H1 (cell line): ENCODE data around the gene NHERF2. TPM values are rescaled to one million over a fixed set of nuclear protein-coding genes. Genes with fewer than 3 reads are reported as not detected.
A peak's percentile ranks its signal among the peaks of the same experiment; 100 is the strongest.

Experiments used
- CTCF ChIA-PET: fragments of 300-600 bp; sonication (Branson Sonifier 250); formaldehyde crosslinking; loops from one replicate; lab custom pipeline; 2021; ENCODE audit not compliant: partially characterized antibody; lab: Charles Lee
- POLR2A ChIA-PET: fragments of 300-600 bp; sonication (Branson Sonifier 250); formaldehyde crosslinking; loops from one replicate; lab custom pipeline; 2021; ENCODE audit warnings: inconsistent platforms; ENCODE audit not compliant: partially characterized antibody; lab: Charles Lee
- DNase-seq, 2 experiments: peaks; one replicate each; pipeline versions ENCODE4 v3.0.0 to v3.0.0-alpha.2; 2010 to 2022; ENCODE audit warnings: low spot score in 2 of 2, low read depth in 1 of 2, mixed read lengths in 1 of 2
- FAIRE-seq: peaks from 2 replicates; lab custom pipeline; 2011; peaks lifted over from hg19 to GRCh38; lab: Jason Lieb, UNC
- H2AFZ ChIP-seq: 2 replicates; pipeline ENCODE4 v1.8.1; 2012; ENCODE audit warnings: low read length, inconsistent platforms
- H2AK5ac ChIP-seq: 2 replicates; pipeline ENCODE4 v1.6.1; 2013; ENCODE audit warnings: low read depth, low read length
- H2BK120ac ChIP-seq: replicated peaks from 2 replicates; pipeline ENCODE3; 2013; ENCODE audit warnings: low read depth, low read length, inconsistent platforms
- H2BK12ac ChIP-seq: 2 replicates; pipeline ENCODE4 v1.6.1; 2013; ENCODE audit warnings: low read depth, low read length
- H2BK15ac ChIP-seq: 2 replicates; pipeline ENCODE4 v1.6.1; 2013; ENCODE audit warnings: low read length
- H2BK20ac ChIP-seq: 2 replicates; pipeline ENCODE4 v1.6.1; 2013; ENCODE audit warnings: low read length
- H2BK5ac ChIP-seq: 2 replicates; pipeline ENCODE4 v1.6.1; 2013; ENCODE audit warnings: low read depth, low read length
- H3K14ac ChIP-seq: 2 replicates; pipeline ENCODE4 v1.6.1; 2013; ENCODE audit warnings: inconsistent platforms; ENCODE audit not compliant: insufficient read length
- H3K18ac ChIP-seq: 2 replicates; pipeline ENCODE4 v1.6.1; 2013; ENCODE audit warnings: low read length; ENCODE audit errors: extremely low read depth
- H3K23ac ChIP-seq: 2 replicates; pipeline ENCODE4 v1.6.1; 2013; ENCODE audit warnings: inconsistent platforms; ENCODE audit not compliant: insufficient read length
- H3K23me2 ChIP-seq: 2 replicates; pipeline ENCODE4 v1.6.1; 2013; ENCODE audit warnings: low read depth, low read length
- H3K27ac ChIP-seq: 2 replicates; pipeline ENCODE4 v1.6.1; 2011; ENCODE audit warnings: low read depth, low read length, inconsistent platforms
- H3K27me3 ChIP-seq, 4 experiments: replicated peaks in 1 of 4; 1 replicate in 1 of 4; 2 replicates in 3 of 4; pipeline versions ENCODE4 v1.6.1 to v1.8.1; 2011 to 2013; ENCODE audit warnings: low read length in 3 of 4, mild to moderate bottlenecking in 3 of 4, inconsistent platforms in 2 of 4, mixed read lengths in 2 of 4, moderate library complexity in 1 of 4; ENCODE audit not compliant: control insufficient read depth in 3 of 4, insufficient read depth in 3 of 4; ENCODE audit errors: extremely low read depth in 1 of 4
- H3K36me3 ChIP-seq, 4 experiments: 2 replicates each; pipeline versions ENCODE4 v1.6.1 to v1.8.1; 2011 to 2013; ENCODE audit warnings: mild to moderate bottlenecking in 4 of 4, low read length in 3 of 4, moderate library complexity in 2 of 4, control low read depth in 1 of 4, inconsistent platforms in 1 of 4; ENCODE audit not compliant: insufficient read depth in 4 of 4, control insufficient read depth in 2 of 4
- H3K4ac ChIP-seq: replicated peaks from 2 replicates; pipeline ENCODE3; 2013; ENCODE audit warnings: low read length, low read depth, mixed read lengths, inconsistent platforms; ENCODE audit not compliant: insufficient read length
- H3K4me1 ChIP-seq, 4 experiments: replicated peaks in 1 of 4; 1 replicate in 1 of 4; 2 replicates in 3 of 4; pipeline versions ENCODE4 v1.6.1 to v1.8.1; 2011 to 2013; ENCODE audit warnings: low read length in 3 of 4, inconsistent platforms in 2 of 4, mixed read lengths in 1 of 4; ENCODE audit not compliant: insufficient read depth in 4 of 4, control insufficient read depth in 3 of 4
- H3K4me2 ChIP-seq, 2 experiments: 2 replicates each; pipeline versions ENCODE4 v1.6.1 to v1.8.1; 2011 to 2013; ENCODE audit warnings: low read depth in 2 of 2, low read length in 2 of 2, control low read depth in 1 of 2, inconsistent platforms in 1 of 2, mild to moderate bottlenecking in 1 of 2; ENCODE audit not compliant: insufficient read depth in 1 of 2
- H3K4me3 ChIP-seq, 4 experiments: fragments of 200-600, 300-600 bp in 1 of 4; sonication (generic), shearing (Covaris generic), sonication (Bioruptor Twin) in 1 of 4; 2 replicates each; pipeline versions ENCODE4 v1.5.1 to v1.8.1; 2011 to 2016; ENCODE audit warnings: low read length in 4 of 4, low read depth in 3 of 4, control low read depth in 2 of 4, inconsistent platforms in 2 of 4, mild to moderate bottlenecking in 2 of 4, mixed read lengths in 1 of 4, moderate library complexity in 1 of 4; ENCODE audit not compliant: insufficient read depth in 2 of 4; ENCODE audit errors: extremely low read depth in 1 of 4
- H3K56ac ChIP-seq: replicated peaks from 2 replicates; pipeline ENCODE3; 2013; ENCODE audit warnings: low read depth, mild to moderate bottlenecking, mixed read lengths, low read length, inconsistent platforms; ENCODE audit not compliant: insufficient read length
- H3K79me1 ChIP-seq: 2 replicates; pipeline ENCODE4 v1.6.1; 2013; ENCODE audit warnings: low read depth, low read length, control low read depth
- H3K79me2 ChIP-seq, 2 experiments: 2 replicates each; pipeline versions ENCODE4 v1.6.1 to v1.8.1; 2012 to 2013; ENCODE audit warnings: low read length in 2 of 2, mild to moderate bottlenecking in 2 of 2, inconsistent platforms in 1 of 2; ENCODE audit not compliant: insufficient read depth in 2 of 2, control insufficient read depth in 1 of 2
- H3K9ac ChIP-seq, 4 experiments: replicated peaks in 1 of 4; 1 replicate in 1 of 4; 2 replicates in 3 of 4; pipeline versions ENCODE4 v1.6.1 to v1.8.1; 2011 to 2013; ENCODE audit warnings: low read depth in 3 of 4, low read length in 3 of 4, control low read depth in 2 of 4, mild to moderate bottlenecking in 2 of 4, moderate library complexity in 2 of 4, inconsistent platforms in 1 of 4; ENCODE audit errors: extremely low read depth in 1 of 4
- H3K9me3 ChIP-seq, 2 experiments: 2 replicates each; pipeline versions ENCODE4 v1.6.1 to v1.8.1; 2012 to 2013; ENCODE audit warnings: mild to moderate bottlenecking in 2 of 2, moderate library complexity in 2 of 2, control low read depth in 1 of 2, inconsistent platforms in 1 of 2, low read depth in 1 of 2, low read length in 1 of 2, mixed read lengths in 1 of 2; ENCODE audit not compliant: insufficient read depth in 2 of 2
- H4K20me1 ChIP-seq, 2 experiments: replicated peaks in 1 of 2; 2 replicates each; pipeline versions ENCODE3 to v1.8.1; 2011 to 2013; ENCODE audit warnings: inconsistent platforms in 2 of 2, low read length in 2 of 2, mild to moderate bottlenecking in 1 of 2; ENCODE audit not compliant: insufficient read depth in 2 of 2, control insufficient read depth in 1 of 2
- H4K5ac ChIP-seq: 2 replicates; pipeline ENCODE4 v1.6.1; 2013; ENCODE audit warnings: low read length, low read depth, mixed read lengths, inconsistent platforms; ENCODE audit not compliant: insufficient read length
- H4K8ac ChIP-seq: 2 replicates; pipeline ENCODE4 v1.8.0; 2013; ENCODE audit warnings: mild to moderate bottlenecking, moderate library complexity, low read length, inconsistent platforms; ENCODE audit not compliant: insufficient read depth; ENCODE audit errors: extremely low read depth
- H4K91ac ChIP-seq: replicated peaks from 2 replicates; pipeline ENCODE3; 2013; ENCODE audit warnings: low read length, mixed read lengths, inconsistent platforms; ENCODE audit not compliant: insufficient read length
- BRCA1 ChIP-seq: IDR thresholded peaks from 2 replicates; pipeline ENCODE4 v1.6.1; 2012; ENCODE audit warnings: low read depth, low read length, improper control_type of control experiment
- KDM4A ChIP-seq: IDR thresholded peaks from one replicate; pipeline ENCODE4 v1.7.1; 2012; ENCODE audit warnings: low read depth, mild to moderate bottlenecking, moderate library complexity, low read length, inconsistent platforms; ENCODE audit not compliant: severe bottlenecking
- RBBP5 ChIP-seq: IDR thresholded peaks from 2 replicates; pipeline ENCODE4 v1.7.1; 2012; ENCODE audit warnings: low read depth, mild to moderate bottlenecking, inconsistent platforms, low read length, moderate library complexity, borderline replicate concordance
- SIN3A ChIP-seq, 2 experiments: IDR thresholded peaks in 1 of 2; conservative IDR thresholded peaks in 1 of 2; 2 replicates each; pipeline ENCODE4 v1.6.1; 2011 to 2012; ENCODE audit warnings: low read length in 2 of 2, improper control_type of control experiment in 1 of 2, low read depth in 1 of 2, mild to moderate bottlenecking in 1 of 2
- SP2 ChIP-seq: IDR thresholded peaks from 2 replicates; pipeline ENCODE4 v1.6.1; 2012; ENCODE audit warnings: mild to moderate bottlenecking, low read length, inconsistent platforms
- SP4 ChIP-seq: IDR thresholded peaks from 2 replicates; pipeline ENCODE4 v1.6.1; 2012; ENCODE audit warnings: low read length, inconsistent platforms
- TCF12 ChIP-seq: IDR thresholded peaks from 2 replicates; pipeline ENCODE4 v1.6.1; 2011; ENCODE audit warnings: low read depth, mild to moderate bottlenecking, low read length
- WGBS, 2 experiments: shearing (Covaris generic) in 1 of 2; methylation state at CpG; one replicate each; pipeline versions ENCODE4 v1.1.6 to v1.1.7; 2013 to 2015; ENCODE audit warnings: low lambda C conversion rate in 2 of 2, mixed read lengths in 2 of 2, inconsistent platforms in 1 of 2, low coverage in 1 of 2, missing lambda C conversion rate in 1 of 2; ENCODE audit not compliant: insufficient replicate concordance in 2 of 2, insufficient coverage in 1 of 2, insufficient read length in 1 of 2; ENCODE audit errors: extremely low coverage in 1 of 2, missing lambda C conversion rate in 1 of 2; 5-methylcytosine and 5-hydroxymethylcytosine counted together
- polyA plus RNA-seq, 7 experiments: library from polyadenylated mRNA; depleted of rRNA in 3 of 7; stranded (reverse) in 5 of 7; unstranded in 2 of 7; fragments of >200 nt in 5 of 7; fragments of 200-250 nt in 2 of 7; gene quantifications; 1 replicate in 5 of 7; 2 replicates in 1 of 7; 4 replicates in 1 of 7; pipeline versions ENCODE4 v1.2.1 to v1.2.3, GENCODE V29; 2011 to 2013; ENCODE audit warnings: missing spikeins in 2 of 7, mixed read lengths in 2 of 7
- total RNA-seq: library from RNA; stranded (reverse); fragmentation: NEBNext Ultra II Directional; extraction: Animal tissue kit (Norgen Biotek cat#: 25700); gene quantifications from 2 replicates; pipeline ENCODE4 v1.2.1, GENCODE V29; 2021

The NHERF2 gene
- total and polyA plus RNA-seq, 2 of the 8 experiments (the other 6 are each of a cell fraction or from before 2014, with no cell fraction given): 13.9 to 19.3 TPM

- Histone ChIP-seq H4K5ac (no peak overlapping the region), H3K36me3 (no peaks in the 10 kb centered on the region), H2BK12ac (no peak overlapping the region), H3K9me3 (no peaks in the 10 kb centered on the region), H2BK15ac (no peak overlapping the region), H3K23ac (no peak overlapping the region), H3K23me2 (no peaks in the 10 kb centered on the region), H3K18ac (no peak overlapping the region), H3K27me3 (no peaks in the 10 kb centered on the region), H2BK20ac (no peak overlapping the region), H2BK120ac (no peak overlapping the region), H3K56ac (no peak overlapping the region), H3K79me2 (no peaks in the 10 kb centered on the region), H2BK5ac (no peak overlapping the region), H3K79me1 (no peaks in the 10 kb centered on the region), H4K20me1 (peaks cover 0 to 2% of the 10 kb centered on the region in 2 experiments), H3K4me2 (no peak overlapping the region), H3K9ac (no peak overlapping the region), H3K27ac (no peak overlapping the region), H3K4me3 (no peak overlapping the region), H2AK5ac (no peak overlapping the region), H4K91ac (peak overlapping the region; percentile 54), H3K14ac (no peak overlapping the region), H2AFZ (no peak overlapping the region), H3K4me1 (peaks cover 0 to 4% (median 0%) of the 10 kb centered on the region in 4 experiments; a peak in 4 of 7 replicates), H3K4ac (no peak overlapping the region), H4K8ac (peak overlapping the region; percentile 25; the same call in 1 of the 2 replicates)
- DNase-seq: no peak
- ChIA-PET CTCF (interaction anchor here (0.9 to 3.0 kb wide), 7 partner anchors 10 to 103 kb away, joined by 3 to 14 read pairs (median 5); partner anchors contain the start of genes NPW, NTHL1 and TSC2), POLR2A (interaction anchor here (0.9 to 2.1 kb wide), 4 partner anchors 9 to 119 kb away, joined by 3 to 5 read pairs (median 4); partner anchors contain the start of gene TRAF7)
- no peak for FAIRE-seq
- 91% methylated on average over 39 of the region's 47 CpGs; no CpG with 5 or more reads in 1 of the 2 experiments for WGBS, 2 experiments
- TF ChIP-seq SIN3A (conservative IDR thresholded peaks at IDR 0.05 in 1 of 2, IDR thresholded peaks at IDR 0.05 in 1 of 2; ENCODE audit: low read depth in 1 of 2, low read length in 2 of 2): no peak
- TF ChIP-seq TCF12: no peak
- TF ChIP-seq SP2: no peak
- TF ChIP-seq RBBP5: no peak
- TF ChIP-seq KDM4A: no peak
- TF ChIP-seq BRCA1: no peak
- TF ChIP-seq SP4: no peak
These were observed 9.7 kb downstream of the NHERF2 start for GRCh38 chr16:2036200-2036966.
